ENCODE results near the gene ZNF143.

GRCh38 chr11:9428706-9429105 is 32.1 kb upstream of the ZNF143 start:
- TF ChIP-seq CTCF (conservative IDR thresholded peaks at IDR 0.05; ENCODE audit: low read depth, low read length) = no peak
- TF ChIP-seq EZH2 (IDR thresholded peaks at IDR 0.05; ENCODE audit: borderline replicate concordance, low read depth, low read length, poor library complexity, severe bottlenecking) = no peak

Data from A673 (cell line).